SK-N-SH treated with all-trans-retinoic acid at 6 μM for 48 hours (cell line): ENCODE results near the gene TMEM164.
A peak's percentile ranks its signal among the peaks of the same experiment; 100 is the strongest.

Experiments
- ATAC-seq: fragments of 200-7000 bp; cut with Tn5 transposase; 3 replicates; pipeline ENCODE4 v1.9.1; 2020; ENCODE audit warnings: mild to moderate bottlenecking, moderate library complexity
- ARNTL ChIP-seq: fragments of 450-650 bp; formaldehyde crosslinking; IDR thresholded peaks from 2 replicates; pipeline ENCODE4 v1.5.0; 2020; ENCODE audit warnings: low read depth, mild to moderate bottlenecking, moderate library complexity, borderline replicate concordance
- CREB5 ChIP-seq: fragments of 250-450 bp; sonication (Bioruptor Pico); IDR thresholded peaks from 2 replicates; pipeline ENCODE4 v1.5.1; 2020; ENCODE audit warnings: low read depth, mild to moderate bottlenecking, moderate library complexity
- CSDC2 ChIP-seq: fragments of 250-450 bp; sonication (Bioruptor Pico); IDR thresholded peaks from 2 replicates; pipeline ENCODE4 v1.5.0; 2020; ENCODE audit warnings: mild to moderate bottlenecking, moderate library complexity
- CSRNP3 ChIP-seq: fragments of 250-450 bp; sonication (Bioruptor Pico); IDR thresholded peaks from 2 replicates; pipeline ENCODE4 v1.5.1; 2021; ENCODE audit warnings: mild to moderate bottlenecking, moderate library complexity
- ESRRG ChIP-seq: fragments of 250-450 bp; sonication (Bioruptor Pico); IDR thresholded peaks from 2 replicates; pipeline ENCODE4 v1.6.1; 2021; ENCODE audit warnings: mild to moderate bottlenecking
- GLIS3 ChIP-seq: fragments of 250-450 bp; sonication (Bioruptor Pico); IDR thresholded peaks from 2 replicates; pipeline ENCODE4 v1.5.0; 2020; ENCODE audit warnings: mild to moderate bottlenecking, moderate library complexity
- ISL1 ChIP-seq: fragments of 250-450 bp; sonication (Bioruptor Pico); IDR thresholded peaks from 2 replicates; pipeline ENCODE4 v2.1.2; 2022; ENCODE audit warnings: mild to moderate bottlenecking, moderate library complexity
- OSR1 ChIP-seq: fragments of 250-450 bp; sonication (Bioruptor Pico); IDR thresholded peaks from 2 replicates; pipeline ENCODE4 v1.8.0; 2022; ENCODE audit warnings: moderate library complexity, mild to moderate bottlenecking, inconsistent platforms
- PATZ1 ChIP-seq: fragments of 250-450 bp; sonication (Bioruptor Pico); IDR thresholded peaks from 2 replicates; pipeline ENCODE4 v1.8.0; 2020; ENCODE audit warnings: mild to moderate bottlenecking, moderate library complexity, borderline replicate concordance
- POU6F1 ChIP-seq: fragments of 250-450 bp; sonication (Bioruptor Pico); IDR thresholded peaks from 2 replicates; pipeline ENCODE4 v1.8.0; 2021; ENCODE audit warnings: low read depth, mild to moderate bottlenecking, moderate library complexity, borderline replicate concordance
- PPARA ChIP-seq: fragments of 250-450 bp; sonication (Bioruptor Pico); IDR thresholded peaks from 2 replicates; pipeline ENCODE4 v1.5.0; 2020; ENCODE audit warnings: mild to moderate bottlenecking, borderline replicate concordance
- RARB ChIP-seq: fragments of 250-450 bp; sonication (Bioruptor Pico); IDR thresholded peaks from 2 replicates; pipeline ENCODE4 v1.8.0; 2021; ENCODE audit warnings: mild to moderate bottlenecking, moderate library complexity
- SNAI2 ChIP-seq: fragments of 250-450 bp; sonication (Bioruptor Pico); IDR thresholded peaks from 2 replicates; pipeline ENCODE4 v1.5.0; 2020; ENCODE audit warnings: mild to moderate bottlenecking, moderate library complexity
- TCF4 ChIP-seq: fragments of 250-450 bp; sonication (Bioruptor Pico); IDR thresholded peaks from 2 replicates; pipeline ENCODE4 v1.8.0; 2021; ENCODE audit warnings: mild to moderate bottlenecking, moderate library complexity, borderline replicate concordance
- TSHZ2 ChIP-seq: fragments of 250-450 bp; sonication (Bioruptor Pico); IDR thresholded peaks from 2 replicates; pipeline ENCODE4 v1.5.0; 2020; ENCODE audit warnings: mild to moderate bottlenecking, moderate library complexity
- ZC3H10 ChIP-seq: fragments of 250-450 bp; sonication (Bioruptor Pico); IDR thresholded peaks from 2 replicates; pipeline ENCODE4 v1.5.1; 2021; ENCODE audit warnings: mild to moderate bottlenecking, moderate library complexity
- ZFP3 ChIP-seq: fragments of 250-450 bp; sonication (Bioruptor Pico); IDR thresholded peaks from 2 replicates; pipeline ENCODE4 v1.5.0; 2020; ENCODE audit warnings: mild to moderate bottlenecking, moderate library complexity
- ZFP30 ChIP-seq: fragments of 450-650 bp; formaldehyde crosslinking; IDR thresholded peaks from 2 replicates; pipeline ENCODE4 v1.5.0; 2022; ENCODE audit warnings: mild to moderate bottlenecking, moderate library complexity
- ZNF565 ChIP-seq: fragments of 450-650 bp; formaldehyde crosslinking; conservative IDR thresholded peaks from 2 replicates; pipeline ENCODE4 v1.5.0; 2020; ENCODE audit warnings: low read depth, mild to moderate bottlenecking, moderate library complexity
- ZNF70 ChIP-seq: fragments of 450-650 bp; formaldehyde crosslinking; IDR thresholded peaks from 2 replicates; pipeline ENCODE4 v1.5.0; 2020; ENCODE audit warnings: mild to moderate bottlenecking, moderate library complexity

Gene TMEM164

GRCh38 chrX:110025395-110025794 is 22.5 kb downstream of the TMEM164 start:
- ATAC-seq: no peak

GRCh38 chrX:110026099-110026844 is 23.4 kb downstream of the TMEM164 start:
- ATAC-seq: no peak
- TF ChIP-seq ZNF565 (CRISPR knock-in tag): no peak
- TF ChIP-seq OSR1 (CRISPR knock-in tag): no peak

More at GRCh38 chrX:110025395-110025794, 22.5 kb downstream of the TMEM164 start:
- TF ChIP-seq PATZ1 (CRISPR knock-in tag) (no peak), ZFP3 (CRISPR knock-in tag) (no peak), TSHZ2 (CRISPR knock-in tag) (no peak), SNAI2 (no peak), CSRNP3 (CRISPR knock-in tag) (no peak), RARB (CRISPR knock-in tag) (no peak), ISL1 (CRISPR knock-in tag) (no peak), OSR1 (CRISPR knock-in tag) (no peak), PPARA (no peak), ZFP30 (CRISPR knock-in tag) (no peak), ESRRG (CRISPR knock-in tag) (no peak), ARNTL (no peak), GLIS3 (CRISPR knock-in tag) (no peak), ZNF565 (CRISPR knock-in tag) (no peak), ZC3H10 (CRISPR knock-in tag) (no peak), ZNF70 (no peak), CREB5 (no peak), TCF4 (CRISPR knock-in tag) (no peak)

- peak; percentile 58; the same call in 2 of the 3 replicates for ATAC-seq
- no peak for TF ChIP-seq PATZ1 (CRISPR knock-in tag)
- TF ChIP-seq ZNF70: no peak
- no peak for TF ChIP-seq CSDC2 (CRISPR knock-in tag)
- no peak for TF ChIP-seq SNAI2
- TF ChIP-seq ZC3H10 (CRISPR knock-in tag): no peak
- peak; percentile 68 for TF ChIP-seq ISL1 (CRISPR knock-in tag)
- TF ChIP-seq POU6F1 (CRISPR knock-in tag): no peak
- no peak for TF ChIP-seq ZFP30 (CRISPR knock-in tag)
- TF ChIP-seq, all 23 proteins: peak for 1
Observed at GRCh38 chrX:110032534-110033147, 29.7 kb downstream of the TMEM164 start.
